CD4-positive, alpha-beta T cell (primary cell): ENCODE data around the gene DHRS4L2. TPM values are rescaled to one million over a fixed set of nuclear protein-coding genes. Genes with fewer than 3 reads are reported as not detected.
"Not testable (repeated sequence)": the region's sequence is repeated elsewhere in the genome, so short reads cannot be mapped to it uniquely, and the experiment has no call there.

Source experiments
- ATAC-seq: fragments of 200-7000 bp; cut with Tn5 transposase; one replicate; pipeline ENCODE4 v1.10.0; 2022; ENCODE audit warnings: mild to moderate bottlenecking; ENCODE audit not compliant: poor library complexity
- CTCF ChIA-PET: fragments of 350-600 bp; sonication (Branson Sonifier 250); formaldehyde crosslinking; loops from one replicate; lab custom pipeline; 2021; ENCODE audit warnings: antibody characterized with exemption, inconsistent platforms; lab: Charles Lee
- POLR2A ChIA-PET: fragments of 350-600 bp; sonication (Branson Sonifier 250); formaldehyde crosslinking; loops from one replicate; lab custom pipeline; 2021; ENCODE audit warnings: antibody characterized with exemption, inconsistent platforms; lab: Charles Lee
- DNase-seq, 14 experiments: peaks; one replicate each; pipeline ENCODE4 v3.0.0-alpha.2; 2013 to 2020; ENCODE audit warnings: mixed read lengths in 2 of 14
- H3K27ac ChIP-seq, 2 donors: one replicate each; pipeline versions ENCODE4 v1.5.1 to v1.7.0; 2013; ENCODE audit warnings: low read length in 2 of 2, low read depth in 1 of 2, mild to moderate bottlenecking in 1 of 2
- H3K27me3 ChIP-seq, 2 experiments: 1 replicate in 1 of 2; 2 replicates in 1 of 2; pipeline versions ENCODE4 v1.6.1 to v1.7.0; 2013; ENCODE audit warnings: low read length in 2 of 2, control low read depth in 1 of 2, mild to moderate bottlenecking in 1 of 2, moderate library complexity in 1 of 2; ENCODE audit not compliant: insufficient read depth in 2 of 2, control insufficient read depth in 1 of 2
- H3K36me3 ChIP-seq: one replicate; pipeline ENCODE4 v1.6.1; 2013; ENCODE audit warnings: low read length, control low read depth; ENCODE audit not compliant: insufficient read depth
- H3K4me1 ChIP-seq: one replicate; pipeline ENCODE4 v1.6.1; 2013; ENCODE audit warnings: low read length, control low read depth; ENCODE audit not compliant: insufficient read depth
- H3K4me3 ChIP-seq: one replicate; pipeline ENCODE4 v1.5.1; 2013; ENCODE audit warnings: mild to moderate bottlenecking, low read length, moderate library complexity
- H3K9me3 ChIP-seq, 2 experiments: 1 replicate in 1 of 2; 2 replicates in 1 of 2; pipeline versions ENCODE4 v1.6.1 to v1.7.0; 2013; ENCODE audit warnings: low read length in 2 of 2, mild to moderate bottlenecking in 2 of 2, control low read depth in 1 of 2, moderate library complexity in 1 of 2; ENCODE audit not compliant: control insufficient read depth in 1 of 2, insufficient read depth in 1 of 2
- H3K27ac Mint-ChIP-seq: one replicate; pipeline ENCODE4 v1.8.0; 2020; ENCODE audit warnings: mixed read lengths
- H3K27me3 Mint-ChIP-seq: one replicate; pipeline ENCODE4 v1.8.0; 2021; ENCODE audit warnings: mixed read lengths
- H3K36me3 Mint-ChIP-seq: one replicate; pipeline ENCODE4 v1.8.0; 2021; ENCODE audit warnings: low read depth, mixed read lengths
- H3K4me1 Mint-ChIP-seq: one replicate; pipeline ENCODE4 v1.8.0; 2021; ENCODE audit warnings: low read depth, mixed read lengths
- H3K4me3 Mint-ChIP-seq: one replicate; pipeline ENCODE4 v1.8.0; 2020; ENCODE audit warnings: mild to moderate bottlenecking, mixed read lengths
- H3K9me3 Mint-ChIP-seq: one replicate; pipeline ENCODE4 v1.8.0; 2020; ENCODE audit warnings: mixed read lengths
- intact Hi-C, 2 experiments: fragments of 100-400 bp; cut with DNase I in 1 of 2; cut with micrococcal nuclease in 1 of 2; formaldehyde crosslinking; loops; one replicate each; pipeline versions ENCODE4 v1.15.1 to v1.9.0; 2023 to 2025; cut with DNase I, micrococcal nuclease
- total RNA-seq, 174 experiments: library from RNA in 2 of 174; stranded (reverse) in 2 of 174; gene quantifications; one replicate each; pipeline ENCODE4 v1.2.3 and lab custom pipeline; 2021 to 2026
- TF ChIP-seq, protein P1 (sequence below): fragments of 200-600 bp; IDR thresholded peaks from one replicate; pipeline ENCODE4 v1.8.0; 2022; ENCODE audit warnings: antibody characterized with exemption, mild to moderate bottlenecking

DHRS4L2 gene
- total RNA-seq, 2 experiments from 2014 or later: 8.3 to 8.7 TPM

GRCh38 chr14:23941669-23942068, 47.1 kb upstream of the DHRS4L2 start:
- TF ChIP-seq, protein P1, sequence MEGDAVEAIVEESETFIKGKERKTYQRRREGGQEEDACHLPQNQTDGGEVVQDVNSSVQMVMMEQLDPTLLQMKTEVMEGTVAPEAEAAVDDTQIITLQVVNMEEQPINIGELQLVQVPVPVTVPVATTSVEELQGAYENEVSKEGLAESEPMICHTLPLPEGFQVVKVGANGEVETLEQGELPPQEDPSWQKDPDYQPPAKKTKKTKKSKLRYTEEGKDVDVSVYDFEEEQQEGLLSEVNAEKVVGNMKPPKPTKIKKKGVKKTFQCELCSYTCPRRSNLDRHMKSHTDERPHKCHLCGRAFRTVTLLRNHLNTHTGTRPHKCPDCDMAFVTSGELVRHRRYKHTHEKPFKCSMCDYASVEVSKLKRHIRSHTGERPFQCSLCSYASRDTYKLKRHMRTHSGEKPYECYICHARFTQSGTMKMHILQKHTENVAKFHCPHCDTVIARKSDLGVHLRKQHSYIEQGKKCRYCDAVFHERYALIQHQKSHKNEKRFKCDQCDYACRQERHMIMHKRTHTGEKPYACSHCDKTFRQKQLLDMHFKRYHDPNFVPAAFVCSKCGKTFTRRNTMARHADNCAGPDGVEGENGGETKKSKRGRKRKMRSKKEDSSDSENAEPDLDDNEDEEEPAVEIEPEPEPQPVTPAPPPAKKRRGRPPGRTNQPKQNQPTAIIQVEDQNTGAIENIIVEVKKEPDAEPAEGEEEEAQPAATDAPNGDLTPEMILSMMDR: no peak
- intact Hi-C loops: no loop called here
- CTCF ChIA-PET: no interaction called here
- H3K4me3 ChIP-seq: no peak overlapping the region
- H3K27ac Mint-ChIP-seq: no peak overlapping the region
- H3K9me3 Mint-ChIP-seq: no peaks in the 10 kb centered on the region
- H3K27me3 Mint-ChIP-seq: no peaks in the 10 kb centered on the region
- H3K27ac ChIP-seq: no peak overlapping the region
- peaks cover 12% of the 10 kb centered on the region for H3K36me3 ChIP-seq
- POLR2A ChIA-PET: no interaction called here
- peaks cover 20% of the 10 kb centered on the region for H3K36me3 Mint-ChIP-seq
- no peaks in the 10 kb centered on the region for H3K27me3 ChIP-seq
- no peaks in the 10 kb centered on the region for H3K4me1 ChIP-seq
- H3K4me3 Mint-ChIP-seq: no peak overlapping the region
- ATAC-seq: no peak
- no peak for DNase-seq
- no peaks in the 10 kb centered on the region for H3K9me3 ChIP-seq
- H3K4me1 Mint-ChIP-seq: peaks cover 16% of the 10 kb centered on the region

DNA sequence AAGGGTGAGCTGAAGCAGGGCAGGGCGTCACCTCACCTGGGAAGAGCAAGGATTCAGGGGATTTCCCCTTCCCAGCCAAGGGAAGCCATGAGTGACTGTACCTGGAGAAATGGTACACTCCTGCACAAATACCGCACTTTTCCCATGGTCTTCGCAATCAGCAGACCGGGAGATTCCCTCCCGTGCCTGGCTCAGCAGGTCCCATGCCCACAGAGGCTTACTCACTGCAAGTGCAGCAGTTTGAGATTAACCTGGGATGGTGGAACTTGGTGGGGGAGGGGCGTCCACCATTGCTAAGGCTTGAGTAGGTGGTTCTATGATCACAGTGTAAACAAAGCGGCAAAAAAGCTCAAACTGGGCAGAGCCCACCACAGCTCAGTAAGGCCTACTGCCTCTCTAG, 46.1 kb upstream of the DHRS4L2 start:
- no peaks in the 10 kb centered on the region for H3K9me3 ChIP-seq
- TF ChIP-seq, protein P1: no peak
- Mint-ChIP-seq H3K36me3 (peaks cover 20% of the 10 kb centered on the region), H3K27ac (no peak overlapping the region), H3K27me3 (no peaks in the 10 kb centered on the region), H3K4me1 (peaks cover 25% of the 10 kb centered on the region), H3K9me3 (no peaks in the 10 kb centered on the region), H3K4me3 (no peak overlapping the region)
- H3K4me1 ChIP-seq: no peaks in the 10 kb centered on the region
- intact Hi-C loops: no loop called here
- DNase-seq (no peak), ATAC-seq (no peak)
- no peak overlapping the region for H3K27ac ChIP-seq
- CTCF ChIA-PET: no interaction called here
- peaks cover 12% of the 10 kb centered on the region for H3K36me3 ChIP-seq
- H3K4me3 ChIP-seq: no peak overlapping the region
- no peaks in the 10 kb centered on the region for H3K27me3 ChIP-seq
- POLR2A ChIA-PET: no interaction called here

DNA sequence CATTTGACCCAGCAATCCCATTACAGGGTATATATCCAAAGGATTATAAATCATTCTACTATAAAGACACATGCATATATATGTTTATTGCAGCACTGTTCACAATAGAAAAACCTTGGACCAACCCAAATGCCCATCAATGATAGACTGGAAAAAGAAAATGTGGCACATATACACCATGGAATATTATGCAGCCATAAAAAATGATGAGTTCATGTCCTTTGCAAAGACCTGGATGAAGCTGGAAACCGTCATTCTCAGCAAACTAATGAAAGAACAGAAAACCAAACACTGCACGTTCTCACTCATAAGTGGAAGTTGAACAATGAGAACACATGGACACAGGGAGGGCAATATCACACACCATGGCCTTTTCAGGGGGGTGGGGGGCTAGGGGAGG, 39.7 kb upstream of the DHRS4L2 start:
- DNase-seq, POLR2A ChIA-PET, H3K4me3 Mint-ChIP-seq: not testable (repeated sequence)

More for the DNA sequence above, 39.7 kb upstream of the DHRS4L2 start:
- ATAC-seq, H3K9me3 ChIP-seq, H3K27ac ChIP-seq, intact Hi-C loops, H3K4me3 ChIP-seq, H3K27me3 ChIP-seq, H3K27me3 Mint-ChIP-seq, H3K9me3 Mint-ChIP-seq, H3K36me3 ChIP-seq, H3K27ac Mint-ChIP-seq: not testable (repeated sequence)
- Mint-ChIP-seq H3K4me1 (peaks cover 59% of the 10 kb centered on the region), H3K36me3 (peaks cover 10% of the 10 kb centered on the region)
- CTCF ChIA-PET: interaction anchor here (1.6 kb wide), 1 partner anchor 159 kb away, joined by 3 read pairs; no protein-coding TSS in a partner anchor
- peaks cover 20% of the 10 kb centered on the region for H3K4me1 ChIP-seq
